ENCODE results near the gene PARP2.
"Not testable (repeated sequence)": the region's sequence is repeated elsewhere in the genome, so short reads cannot be mapped to it uniquely, and the experiment has no call there.

PARP2 gene

DNA sequence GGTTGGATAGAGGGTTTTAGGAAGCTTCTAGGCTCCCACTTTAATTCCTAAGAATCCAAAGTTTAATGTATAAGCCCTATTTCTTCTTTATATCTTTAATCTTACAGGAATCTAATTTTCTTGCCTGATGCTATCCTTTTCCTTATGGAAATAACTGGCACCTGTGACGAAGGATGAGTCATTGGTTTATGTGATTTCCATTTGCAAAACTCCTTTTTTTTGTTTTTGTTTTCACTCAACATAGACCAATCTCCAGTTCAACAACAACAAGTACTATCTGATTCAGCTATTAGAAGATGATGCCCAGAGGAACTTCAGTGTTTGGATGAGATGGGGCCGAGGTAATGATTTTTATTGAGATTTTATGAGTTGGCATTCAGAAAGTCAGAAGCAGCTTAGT lies 6.8 kb downstream of the PARP2 start:
- no peak overlapping the region for H3K4me2 ChIP-seq (ENCODE audit: low read length)
- no peak overlapping the region for H3K4me3 ChIP-seq (ENCODE audit: low read length)
- no peaks in the 10 kb centered on the region for H3K9me3 ChIP-seq (replicated peaks; ENCODE audit: low read length)
- no peaks in the 10 kb centered on the region for H3K4me1 ChIP-seq (ENCODE audit: control insufficient read depth, insufficient read depth, low read length)
- H3K27me3 ChIP-seq (ENCODE audit: control insufficient read depth, insufficient read depth, low read length), result no peaks in the 10 kb centered on the region
- no peak overlapping the region for H3K9ac ChIP-seq (ENCODE audit: low read depth, low read length)
- H3K36me3 ChIP-seq (ENCODE audit: insufficient read depth, low read length), result peaks cover 47% of the 10 kb centered on the region

DNA sequence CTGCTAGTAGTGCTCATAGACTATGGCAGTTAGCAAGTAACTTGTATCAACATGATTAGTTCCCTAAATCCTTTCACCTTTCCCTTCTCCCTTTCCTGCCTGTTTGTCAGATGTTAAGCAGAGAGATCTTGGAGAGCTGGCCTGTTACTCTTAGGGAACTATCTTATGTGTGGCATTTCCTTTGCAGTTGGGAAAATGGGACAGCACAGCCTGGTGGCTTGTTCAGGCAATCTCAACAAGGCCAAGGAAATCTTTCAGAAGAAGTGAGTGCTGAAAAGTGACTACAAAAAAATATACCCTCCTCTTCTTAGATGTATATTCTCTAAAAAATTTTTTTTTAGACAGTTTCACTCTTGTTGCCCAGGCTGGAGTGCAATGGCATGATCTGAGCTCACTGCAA lies 7.4 kb downstream of the PARP2 start:
- Histone ChIP-seq H3K9me3 (replicated peaks; ENCODE audit: low read length) (no peaks in the 10 kb centered on the region), H3K4me2 (ENCODE audit: low read length) (no peak overlapping the region), H3K9ac (ENCODE audit: low read depth, low read length) (no peak overlapping the region), H3K36me3 (ENCODE audit: insufficient read depth, low read length) (peaks cover 46% of the 10 kb centered on the region), H3K4me3 (ENCODE audit: low read length) (no peak overlapping the region), H3K27me3 (ENCODE audit: control insufficient read depth, insufficient read depth, low read length) (no peaks in the 10 kb centered on the region), H3K4me1 (ENCODE audit: control insufficient read depth, insufficient read depth, low read length) (no peaks in the 10 kb centered on the region)

DNA sequence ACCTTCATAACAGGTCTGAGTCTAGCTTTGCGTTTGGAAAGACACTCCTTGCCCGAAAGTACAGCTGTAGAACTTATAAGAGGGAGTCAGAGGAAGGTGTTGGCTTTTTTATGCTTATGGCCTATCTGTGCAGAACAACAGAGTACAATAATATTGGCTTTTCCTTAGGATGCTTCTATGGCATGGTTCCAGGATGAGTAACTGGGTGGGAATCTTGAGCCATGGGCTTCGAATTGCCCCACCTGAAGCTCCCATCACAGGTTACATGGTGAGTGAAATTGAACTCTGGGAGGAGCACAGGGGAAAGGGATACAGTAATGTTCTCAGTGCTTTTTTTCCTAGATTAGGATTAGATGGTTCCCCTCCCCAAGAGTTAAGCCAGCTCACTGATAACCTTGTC lies 13.0 kb downstream of the PARP2 start:
- Histone ChIP-seq H3K4me3 (ENCODE audit: low read length) (no peak overlapping the region), H3K27me3 (ENCODE audit: control insufficient read depth, insufficient read depth, low read length) (no peaks in the 10 kb centered on the region), H3K9me3 (replicated peaks; ENCODE audit: low read length) (no peaks in the 10 kb centered on the region), H3K9ac (ENCODE audit: low read depth, low read length) (no peak overlapping the region), H3K36me3 (ENCODE audit: insufficient read depth, low read length) (peaks cover 60% of the 10 kb centered on the region), H3K4me1 (ENCODE audit: control insufficient read depth, insufficient read depth, low read length) (no peaks in the 10 kb centered on the region), H3K4me2 (ENCODE audit: low read length) (no peak overlapping the region)

DNA sequence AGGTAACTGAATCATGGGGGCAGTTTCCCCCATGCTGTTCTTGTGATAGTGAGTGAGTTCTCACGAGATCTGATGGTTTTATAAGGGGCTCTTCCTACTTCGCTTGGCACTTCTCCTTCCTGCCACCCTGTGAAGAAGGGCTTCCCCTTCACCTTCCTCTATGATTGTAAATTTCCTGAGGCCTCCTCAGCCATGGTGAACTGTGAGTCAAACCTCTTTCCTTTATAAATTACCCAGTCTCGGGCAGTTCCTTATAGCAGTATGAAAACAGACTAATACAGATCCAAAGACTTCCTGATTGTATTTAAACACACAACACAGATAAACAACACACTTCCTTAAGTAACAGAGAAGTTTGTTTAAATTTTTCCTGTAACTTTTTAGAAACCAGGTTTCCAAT lies 15.0 kb downstream of the PARP2 start:
- not testable (repeated sequence) for H3K9ac ChIP-seq (ENCODE audit: low read depth, low read length); H3K9me3 ChIP-seq (replicated peaks; ENCODE audit: low read length); H3K4me3 ChIP-seq (ENCODE audit: low read length); H3K4me1 ChIP-seq (ENCODE audit: control insufficient read depth, insufficient read depth, low read length); H3K4me2 ChIP-seq (ENCODE audit: low read length); H3K27me3 ChIP-seq (ENCODE audit: control insufficient read depth, insufficient read depth, low read length)
- H3K36me3 ChIP-seq (ENCODE audit: insufficient read depth, low read length), result peaks cover 63% of the 10 kb centered on the region

DNA sequence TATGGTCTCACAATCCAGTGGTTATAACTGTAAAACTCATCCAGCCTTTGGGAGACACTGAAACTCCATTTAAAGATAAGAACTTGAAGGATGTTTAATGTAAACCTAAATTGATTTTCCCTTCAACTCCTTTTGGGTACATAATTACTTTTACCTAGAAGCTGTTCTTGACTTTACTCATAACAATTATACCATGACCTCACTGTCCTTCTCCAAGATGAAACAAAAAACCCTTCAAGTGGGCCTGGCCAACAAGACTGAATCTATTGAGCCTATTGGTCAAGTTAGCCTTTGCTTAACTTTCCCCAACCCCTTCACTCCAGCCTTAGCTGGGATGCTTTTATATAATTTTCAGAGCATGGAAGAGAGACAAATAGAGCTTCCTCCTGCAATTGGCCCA lies 22.5 kb downstream of the PARP2 start:
- no peaks in the 10 kb centered on the region for H3K27me3 ChIP-seq (ENCODE audit: control insufficient read depth, insufficient read depth, low read length)
- no peak overlapping the region for H3K4me3 ChIP-seq (ENCODE audit: low read length)
- H3K9ac ChIP-seq (ENCODE audit: low read depth, low read length), result no peak overlapping the region
- peaks cover 51% of the 10 kb centered on the region for H3K36me3 ChIP-seq (ENCODE audit: insufficient read depth, low read length)
- no peak overlapping the region for H3K4me2 ChIP-seq (ENCODE audit: low read length)
- no peaks in the 10 kb centered on the region for H3K4me1 ChIP-seq (ENCODE audit: control insufficient read depth, insufficient read depth, low read length)
- no peaks in the 10 kb centered on the region for H3K9me3 ChIP-seq (replicated peaks; ENCODE audit: low read length)

DNA sequence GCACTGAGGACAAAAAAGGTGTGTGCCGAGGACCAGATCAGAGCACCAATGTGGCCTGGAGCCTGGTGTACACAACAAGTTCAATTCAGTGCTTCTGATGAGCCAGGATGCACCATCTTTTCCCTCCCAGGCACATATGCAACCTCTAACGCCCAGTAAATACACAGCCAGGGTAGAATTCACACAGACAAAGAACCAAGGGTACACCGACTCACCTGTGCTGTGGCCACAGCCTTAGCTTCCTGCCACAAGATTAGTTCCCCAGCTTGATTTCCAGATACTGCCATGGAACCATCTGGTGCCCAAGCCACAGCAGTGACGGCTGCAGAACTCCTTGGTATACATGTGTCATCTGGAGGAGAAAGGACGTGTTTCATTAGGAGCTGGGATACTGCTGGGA lies 29.4 kb downstream of the PARP2 start:
- Histone ChIP-seq H3K9ac (ENCODE audit: low read depth, low read length) (no peak overlapping the region), H3K27me3 (ENCODE audit: control insufficient read depth, insufficient read depth, low read length) (no peaks in the 10 kb centered on the region), H3K4me1 (ENCODE audit: control insufficient read depth, insufficient read depth, low read length) (no peaks in the 10 kb centered on the region), H3K9me3 (replicated peaks; ENCODE audit: low read length) (no peaks in the 10 kb centered on the region), H3K4me2 (ENCODE audit: low read length) (no peak overlapping the region), H3K36me3 (ENCODE audit: insufficient read depth, low read length) (peaks cover 79% of the 10 kb centered on the region), H3K4me3 (ENCODE audit: low read length) (no peak overlapping the region)

DNA sequence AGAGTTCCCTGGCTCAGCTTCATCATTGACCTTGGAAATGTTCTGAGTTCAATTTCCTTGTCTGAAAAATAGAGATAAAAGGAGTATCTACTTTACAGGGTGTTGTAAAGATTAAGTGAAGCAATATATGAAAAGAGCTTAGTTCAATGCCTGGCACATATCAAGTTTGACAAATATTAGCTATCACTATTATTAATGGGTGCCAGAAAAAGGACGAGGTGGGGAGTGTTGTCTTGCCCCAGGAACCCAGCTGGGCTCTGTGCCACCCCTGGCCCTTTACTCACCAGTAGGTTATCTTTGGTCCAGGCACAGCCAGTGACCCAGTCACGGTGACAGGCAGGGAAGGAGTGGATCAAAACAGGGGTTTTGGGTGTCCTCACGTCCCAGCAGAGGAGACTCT lies 32.0 kb downstream of the PARP2 start:
- Histone ChIP-seq H3K4me2 (ENCODE audit: low read length) (no peak overlapping the region), H3K36me3 (ENCODE audit: insufficient read depth, low read length) (peaks cover 86% of the 10 kb centered on the region), H3K9ac (ENCODE audit: low read depth, low read length) (no peak overlapping the region), H3K9me3 (replicated peaks; ENCODE audit: low read length) (no peaks in the 10 kb centered on the region), H3K4me3 (ENCODE audit: low read length) (no peak overlapping the region), H3K4me1 (ENCODE audit: control insufficient read depth, insufficient read depth, low read length) (no peaks in the 10 kb centered on the region), H3K27me3 (ENCODE audit: control insufficient read depth, insufficient read depth, low read length) (no peaks in the 10 kb centered on the region)

DNA sequence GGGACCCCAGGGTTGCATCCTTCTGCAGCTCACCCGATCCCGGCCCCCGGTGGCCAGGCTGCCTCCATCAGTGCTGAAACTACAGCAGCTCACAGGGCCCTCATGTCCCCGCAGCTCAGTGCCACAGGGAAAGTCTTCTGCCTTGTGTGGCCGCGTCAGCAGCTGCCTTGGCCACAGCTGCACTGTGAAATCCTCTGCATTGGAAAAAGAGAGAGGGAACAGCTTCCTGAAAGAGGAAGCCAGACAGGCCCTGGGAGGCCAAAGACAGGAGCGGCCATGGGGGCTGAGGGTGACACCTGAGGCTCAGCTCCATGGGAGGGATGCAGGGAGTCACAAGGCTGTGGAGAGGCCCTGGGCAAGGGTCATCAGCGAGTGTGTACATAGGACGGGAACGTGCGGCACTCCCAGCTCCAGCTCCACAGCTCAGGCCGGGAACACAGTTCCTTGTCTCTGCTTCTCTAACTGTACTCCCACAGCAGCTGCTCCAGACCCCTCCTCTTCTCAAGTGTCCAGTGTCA lies 32.7 kb downstream of the PARP2 start:
- no peak overlapping the region for H3K9ac ChIP-seq (ENCODE audit: low read depth, low read length)
- H3K4me2 ChIP-seq (ENCODE audit: low read length), result no peak overlapping the region
- no peaks in the 10 kb centered on the region for H3K9me3 ChIP-seq (replicated peaks; ENCODE audit: low read length)
- peaks cover 85% of the 10 kb centered on the region for H3K36me3 ChIP-seq (ENCODE audit: insufficient read depth, low read length)
- H3K4me1 ChIP-seq (ENCODE audit: control insufficient read depth, insufficient read depth, low read length), result no peaks in the 10 kb centered on the region
- H3K4me3 ChIP-seq (ENCODE audit: low read length), result no peak overlapping the region
- no peaks in the 10 kb centered on the region for H3K27me3 ChIP-seq (ENCODE audit: control insufficient read depth, insufficient read depth, low read length)

DNA sequence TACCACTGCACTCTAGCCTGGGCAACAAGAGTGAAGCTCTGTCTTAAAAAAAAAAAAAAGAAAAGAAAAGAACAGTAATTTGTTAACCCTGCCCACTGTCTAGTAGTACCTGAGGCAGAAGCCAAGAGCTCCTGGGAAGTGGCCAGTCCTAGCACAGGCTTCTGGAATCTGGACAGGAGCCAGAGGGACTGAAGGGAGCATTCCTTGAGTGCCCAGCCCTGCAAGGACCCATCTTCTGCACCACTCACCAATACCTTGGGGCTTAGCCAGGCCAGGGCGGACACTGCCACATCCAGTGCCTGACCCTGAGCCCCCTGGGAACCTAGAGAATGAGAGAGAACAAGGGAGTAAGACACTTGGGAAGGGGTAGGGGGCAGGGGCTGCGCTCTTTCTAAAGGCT lies 33.7 kb downstream of the PARP2 start:
- Histone ChIP-seq H3K4me3 (ENCODE audit: low read length) (no peak overlapping the region), H3K4me2 (ENCODE audit: low read length) (no peak overlapping the region), H3K36me3 (ENCODE audit: insufficient read depth, low read length) (peaks cover 84% of the 10 kb centered on the region), H3K4me1 (ENCODE audit: control insufficient read depth, insufficient read depth, low read length) (no peaks in the 10 kb centered on the region), H3K27me3 (ENCODE audit: control insufficient read depth, insufficient read depth, low read length) (no peaks in the 10 kb centered on the region), H3K9me3 (replicated peaks; ENCODE audit: low read length) (no peaks in the 10 kb centered on the region), H3K9ac (ENCODE audit: low read depth, low read length) (no peak overlapping the region)

DNA sequence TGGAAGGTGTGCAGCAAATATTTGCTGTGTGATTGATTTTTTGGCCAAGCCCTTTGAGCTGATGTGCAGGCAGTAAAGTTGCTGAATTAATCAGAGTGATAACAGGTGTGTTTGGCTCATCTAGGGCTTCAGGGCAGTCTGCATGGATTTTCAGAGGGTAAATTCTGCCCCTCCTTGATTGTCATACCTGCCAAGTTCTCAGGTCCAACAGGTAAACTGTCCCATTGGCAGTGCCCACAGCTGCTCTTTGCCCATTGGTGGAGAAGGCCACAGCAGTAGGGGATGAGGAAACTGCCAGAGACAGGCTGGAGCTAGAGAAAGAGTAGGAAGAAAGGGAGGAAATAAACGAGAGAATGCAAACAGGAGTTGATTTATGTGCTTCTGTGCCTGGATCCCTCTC lies 36.3 kb downstream of the PARP2 start:
- Histone ChIP-seq H3K36me3 (ENCODE audit: insufficient read depth, low read length) (peaks cover 86% of the 10 kb centered on the region), H3K27me3 (ENCODE audit: control insufficient read depth, insufficient read depth, low read length) (no peaks in the 10 kb centered on the region)

DNA sequence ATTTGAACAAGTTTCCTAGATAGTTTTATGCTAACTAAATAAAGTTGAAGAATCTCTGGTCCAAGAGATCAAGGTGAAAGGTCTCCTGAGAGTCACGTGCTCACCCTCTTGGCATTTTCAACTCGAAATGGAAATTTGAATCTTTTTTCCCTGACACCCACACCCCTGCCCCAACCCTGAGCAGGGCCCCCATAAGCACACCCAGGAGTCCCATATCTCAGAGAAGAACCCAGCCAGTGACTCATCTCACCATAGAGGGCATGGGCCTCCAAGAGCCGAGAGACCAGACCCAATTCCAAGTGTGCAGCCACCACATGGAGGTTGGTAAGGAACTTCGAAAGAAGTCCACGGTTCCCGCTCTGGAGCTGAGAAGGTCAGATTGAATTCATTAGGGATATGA lies 37.2 kb downstream of the PARP2 start:
- no peak overlapping the region for H3K4me2 ChIP-seq (ENCODE audit: low read length)
- H3K4me3 ChIP-seq (ENCODE audit: low read length), result no peak overlapping the region
- no peak overlapping the region for H3K9ac ChIP-seq (ENCODE audit: low read depth, low read length)
- no peaks in the 10 kb centered on the region for H3K9me3 ChIP-seq (replicated peaks; ENCODE audit: low read length)
- H3K27me3 ChIP-seq (ENCODE audit: control insufficient read depth, insufficient read depth, low read length), result no peaks in the 10 kb centered on the region
- H3K36me3 ChIP-seq (ENCODE audit: insufficient read depth, low read length), result peaks cover 88% of the 10 kb centered on the region
- H3K4me1 ChIP-seq (ENCODE audit: control insufficient read depth, insufficient read depth, low read length), result no peaks in the 10 kb centered on the region

More for the DNA sequence above, 36.3 kb downstream of the PARP2 start:
- Histone ChIP-seq H3K9ac (ENCODE audit: low read depth, low read length) (no peak overlapping the region), H3K4me1 (ENCODE audit: control insufficient read depth, insufficient read depth, low read length) (no peaks in the 10 kb centered on the region), H3K9me3 (replicated peaks; ENCODE audit: low read length) (no peaks in the 10 kb centered on the region), H3K4me2 (ENCODE audit: low read length) (no peak overlapping the region), H3K4me3 (ENCODE audit: low read length) (no peak overlapping the region)

DNA sequence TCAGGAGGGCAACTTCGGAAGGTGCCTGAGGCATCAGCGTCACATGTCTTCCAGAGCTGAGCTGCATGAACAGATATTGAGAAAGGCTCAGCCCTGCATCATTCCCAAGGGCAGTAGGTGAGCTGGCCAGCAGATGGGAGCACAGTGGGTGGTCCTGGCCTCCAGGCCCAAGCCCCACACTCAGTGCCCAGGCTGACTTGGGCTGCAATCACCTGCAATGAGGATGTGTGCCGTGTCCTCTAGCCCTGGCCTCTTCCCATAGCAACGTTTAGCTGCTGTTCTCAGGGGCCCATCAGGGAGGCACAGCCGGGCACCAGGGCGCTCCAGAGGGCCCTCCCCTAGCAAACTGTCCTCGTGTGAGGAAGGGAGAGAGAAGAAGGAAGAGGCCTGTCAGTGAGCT lies 37.9 kb downstream of the PARP2 start:
- Histone ChIP-seq H3K9ac (ENCODE audit: low read depth, low read length) (no peak overlapping the region), H3K4me1 (ENCODE audit: control insufficient read depth, insufficient read depth, low read length) (no peaks in the 10 kb centered on the region), H3K9me3 (replicated peaks; ENCODE audit: low read length) (no peaks in the 10 kb centered on the region), H3K4me3 (ENCODE audit: low read length) (no peak overlapping the region), H3K36me3 (ENCODE audit: insufficient read depth, low read length) (peaks cover 88% of the 10 kb centered on the region), H3K27me3 (ENCODE audit: control insufficient read depth, insufficient read depth, low read length) (no peaks in the 10 kb centered on the region), H3K4me2 (ENCODE audit: low read length) (no peak overlapping the region)
